Eye (tissue), 1 donor: Measurements from ENCODE around the gene PI4KA.
"Not testable (repeated sequence)": the region's sequence is repeated elsewhere in the genome, so short reads cannot be mapped to it uniquely, and the experiment has no call there.

Experiments
- DNase-seq: peaks from one replicate; pipeline ENCODE4 v3.0.0-alpha.2; 2015

Gene PI4KA

DNA sequence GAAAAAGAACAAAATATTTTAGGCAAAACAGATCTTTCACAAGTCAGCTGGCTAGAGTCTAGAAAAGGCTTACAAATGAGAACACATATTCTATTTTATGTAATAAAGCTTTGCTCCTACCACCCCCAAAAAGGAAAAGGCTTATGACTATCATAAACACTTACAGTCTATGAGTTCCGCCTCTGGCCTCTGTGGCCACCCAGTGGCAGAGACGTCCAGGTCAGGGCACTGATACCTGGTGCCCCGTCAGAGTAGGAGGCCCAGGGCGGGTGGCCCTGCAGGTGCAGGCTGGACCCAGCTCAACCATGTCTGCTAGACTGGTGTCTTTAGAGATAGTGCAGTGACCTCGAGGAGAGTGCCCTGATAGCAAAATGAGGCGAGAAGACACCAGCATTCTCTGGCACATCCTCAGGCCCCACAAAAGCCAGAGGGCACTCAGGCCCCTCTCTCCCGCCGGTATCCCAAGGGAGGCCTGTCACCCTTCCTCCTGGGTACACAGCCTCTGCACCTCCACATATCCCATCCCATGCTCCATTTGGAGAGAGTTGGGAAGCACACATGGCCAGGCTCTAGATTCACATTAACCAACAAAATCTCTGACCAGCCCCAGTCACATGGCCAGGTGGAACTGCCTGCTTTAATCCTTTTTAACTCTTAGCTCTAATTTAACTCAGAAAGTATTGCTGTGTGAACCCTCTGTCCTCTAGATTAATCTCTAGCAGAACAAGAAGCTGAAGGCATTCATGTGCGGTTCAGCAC lies 112.0 kb downstream of the PI4KA start:
- no peak for DNase-seq

DNA sequence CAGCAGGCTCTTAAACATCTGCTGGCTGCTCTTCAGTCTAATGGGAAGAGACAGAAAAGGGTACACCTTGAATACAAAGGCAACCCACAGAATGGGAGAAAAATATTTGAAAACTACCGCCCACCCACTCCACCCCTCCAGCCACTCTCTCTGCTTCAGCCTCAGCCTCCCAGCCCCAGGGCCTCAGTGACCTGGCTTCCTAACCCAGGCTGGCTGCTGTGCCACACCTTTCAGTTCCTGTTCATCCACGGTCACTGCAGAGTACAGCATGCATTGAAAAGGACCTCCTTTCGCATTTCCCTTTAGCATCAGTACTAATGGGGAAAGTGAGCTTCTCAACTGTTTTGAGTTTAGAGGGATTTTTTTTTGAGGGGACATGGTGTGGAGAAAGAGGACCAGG lies 113.5 kb downstream of the PI4KA start:
- no peak for DNase-seq

DNA sequence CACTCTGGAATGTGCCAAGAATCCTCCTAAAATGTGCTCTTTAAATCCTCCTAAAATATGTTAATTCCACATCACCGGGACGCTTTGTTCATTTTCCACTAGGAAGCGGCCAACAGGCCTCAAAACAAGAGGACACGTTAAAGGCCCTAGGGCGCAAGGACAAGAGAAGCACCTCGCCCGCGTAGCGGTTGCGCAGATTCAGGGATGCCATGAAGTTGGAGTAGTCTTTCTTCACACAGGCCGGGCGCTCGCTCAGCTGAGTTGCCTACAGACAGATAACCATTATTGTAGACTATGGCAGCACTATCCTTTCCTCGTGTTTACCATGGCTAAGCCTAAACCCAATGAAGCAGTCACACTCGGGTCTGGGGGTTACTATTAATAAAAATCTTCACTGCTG lies 114.2 kb downstream of the PI4KA start:
- no peak for DNase-seq

DNA sequence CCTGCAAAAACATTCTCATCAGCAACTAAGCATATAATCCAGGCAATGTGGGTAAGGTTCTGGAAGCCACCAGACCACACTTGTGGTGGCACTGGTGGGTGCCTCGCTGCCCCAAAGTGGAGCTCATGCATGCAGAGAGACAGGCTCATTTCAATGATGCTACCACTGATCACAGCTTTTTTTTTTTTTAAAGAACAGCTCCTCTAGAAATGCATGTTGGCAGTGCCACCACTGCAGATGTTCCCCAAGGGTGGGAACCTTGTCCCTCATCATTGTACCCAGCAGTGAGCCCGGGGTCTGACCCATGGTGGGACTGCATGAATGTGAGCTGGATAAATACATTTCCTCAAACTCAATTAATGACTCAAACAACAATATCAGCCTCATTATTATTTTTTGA lies 115.8 kb downstream of the PI4KA start:
- no peak for DNase-seq

DNA sequence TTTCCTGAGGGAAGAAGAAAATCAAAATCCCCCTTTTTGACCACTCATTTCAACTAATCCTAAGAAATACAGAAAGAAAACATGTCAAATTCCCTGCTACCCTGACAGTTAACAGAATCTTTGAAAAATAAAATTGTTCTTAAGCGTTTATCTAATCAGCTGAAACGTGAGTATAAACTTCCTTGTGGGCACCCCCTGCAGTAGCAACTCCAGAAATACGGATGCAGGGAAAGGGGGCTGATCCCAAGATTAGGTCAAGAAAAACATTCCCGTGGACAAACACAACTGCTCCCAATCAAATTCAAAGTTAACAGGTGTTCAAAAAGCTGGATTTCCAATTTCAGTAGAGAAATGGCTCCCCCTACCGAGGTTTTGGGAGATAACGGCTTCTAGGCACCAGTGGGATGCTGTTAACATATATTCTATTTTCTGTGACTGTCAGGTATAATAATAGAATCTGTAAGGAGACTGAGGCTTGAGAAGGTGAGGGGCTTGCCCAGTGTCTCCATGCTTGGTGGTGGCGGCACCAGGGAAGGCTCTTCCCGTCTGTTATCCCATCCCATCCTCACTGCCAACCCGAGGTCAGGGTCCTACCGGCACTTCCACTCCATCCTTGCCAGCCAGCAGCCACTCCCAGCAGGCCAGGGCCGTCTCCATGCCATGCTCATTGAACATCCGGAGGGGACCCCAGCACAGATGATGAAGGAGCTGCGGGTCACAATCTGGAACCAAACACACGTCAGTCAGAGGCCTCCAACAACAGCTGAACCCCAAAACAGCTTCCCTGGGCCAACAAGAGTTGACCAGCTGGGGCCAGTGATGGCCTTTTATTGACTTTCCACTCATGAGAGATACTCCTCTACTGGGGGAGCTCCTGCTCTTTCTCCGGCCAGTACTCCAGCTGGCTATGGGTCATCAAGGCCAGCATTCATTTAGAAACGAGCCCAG lies 116.7 kb downstream of the PI4KA start:
- DNase-seq: peak; percentile 62

DNA sequence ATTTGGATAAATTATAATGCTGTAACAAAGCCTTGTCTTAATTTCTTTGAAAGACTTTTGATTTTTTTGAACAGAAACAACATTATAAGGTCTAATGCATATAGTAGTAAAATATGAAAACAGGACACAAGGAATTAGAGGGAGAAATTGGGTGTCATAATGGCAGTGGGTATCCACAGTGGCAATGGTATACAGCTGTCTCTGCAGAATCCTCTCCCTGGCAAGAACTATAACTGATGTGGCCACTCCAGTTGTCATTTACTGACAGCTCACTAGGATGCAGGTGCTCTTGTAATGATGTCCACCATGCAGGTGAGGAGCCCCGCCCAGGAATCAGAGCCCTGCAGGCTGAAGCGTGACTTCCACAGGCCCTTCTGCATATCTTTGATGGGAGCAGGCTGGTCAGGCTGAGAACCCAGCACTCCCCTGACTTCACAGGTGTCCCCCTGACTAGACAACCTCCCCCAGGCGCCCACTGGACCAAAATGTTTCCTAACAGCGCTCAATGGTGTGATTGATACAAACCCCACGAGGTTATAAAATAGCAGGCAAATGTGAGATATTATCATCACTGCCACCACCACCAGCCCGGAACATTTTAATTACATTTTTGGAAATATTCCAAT lies 117.5 kb downstream of the PI4KA start:
- no peak for DNase-seq

DNA sequence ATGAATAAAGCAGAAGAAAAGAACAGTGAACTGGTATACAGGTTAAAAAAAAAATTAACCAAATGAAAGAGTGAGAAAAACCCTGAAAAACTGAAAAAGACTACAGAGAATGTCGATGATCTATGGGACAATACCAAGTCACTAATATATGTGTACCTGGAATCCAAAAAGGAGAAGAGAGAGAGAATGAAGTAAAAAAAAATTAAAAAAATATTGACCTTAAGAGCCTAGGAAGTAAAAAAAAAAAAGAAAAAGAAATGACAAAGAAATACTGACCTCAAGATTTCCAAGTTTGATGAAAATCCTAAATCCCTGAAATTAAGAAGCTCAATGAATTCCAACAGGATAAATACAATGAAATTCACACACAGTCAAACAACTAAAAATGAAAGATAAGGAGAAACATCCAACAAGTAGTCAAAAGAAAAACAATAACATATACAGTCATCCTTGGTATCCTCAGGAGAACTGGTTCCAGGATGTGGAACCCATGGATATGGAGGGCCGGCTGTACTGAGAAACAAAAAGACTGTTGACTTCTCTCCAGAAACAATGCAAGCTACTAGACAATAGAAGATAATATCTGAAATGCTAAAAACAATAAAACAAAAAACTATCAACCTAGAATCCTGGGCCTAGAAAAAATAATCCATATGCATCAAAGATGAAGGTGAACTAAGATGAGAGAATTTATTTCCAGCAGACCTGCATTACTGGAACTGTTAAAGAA lies 118.2 kb downstream of the PI4KA start:
- DNase-seq: no peak

DNA sequence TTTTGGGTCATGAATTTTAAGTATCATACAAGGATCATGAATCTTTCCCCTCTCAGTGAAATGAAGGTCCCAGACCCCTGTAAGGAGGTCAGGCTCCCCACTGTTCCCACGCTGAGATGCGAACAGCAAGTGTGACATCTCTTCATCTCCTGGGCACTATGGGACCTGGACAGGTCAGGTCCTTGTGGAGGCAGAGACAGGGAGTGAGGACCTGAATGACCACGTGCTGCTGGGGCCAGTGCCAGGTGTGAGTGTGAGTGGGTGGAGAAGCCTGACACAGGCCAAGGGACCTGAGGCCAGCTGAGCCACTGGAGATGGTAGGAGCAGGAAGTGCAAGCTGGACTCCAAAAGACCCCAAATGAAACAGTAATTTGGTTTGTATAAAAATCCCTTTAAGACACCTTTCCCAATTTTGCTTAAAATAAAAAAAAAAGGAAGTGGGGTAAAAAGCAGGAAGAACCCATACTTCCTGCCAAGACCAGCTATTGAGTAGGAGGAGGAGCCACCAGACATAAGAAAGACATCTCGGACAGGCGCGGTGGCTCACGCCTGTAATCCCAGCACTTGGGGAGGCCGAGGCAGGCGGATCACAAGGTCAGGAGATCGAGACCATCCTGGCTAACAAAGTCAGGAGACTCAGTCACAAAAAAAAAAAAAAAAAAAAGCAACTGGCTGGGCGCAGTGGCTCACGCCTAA lies 120.1 kb downstream of the PI4KA start:
- no peak for DNase-seq

DNA sequence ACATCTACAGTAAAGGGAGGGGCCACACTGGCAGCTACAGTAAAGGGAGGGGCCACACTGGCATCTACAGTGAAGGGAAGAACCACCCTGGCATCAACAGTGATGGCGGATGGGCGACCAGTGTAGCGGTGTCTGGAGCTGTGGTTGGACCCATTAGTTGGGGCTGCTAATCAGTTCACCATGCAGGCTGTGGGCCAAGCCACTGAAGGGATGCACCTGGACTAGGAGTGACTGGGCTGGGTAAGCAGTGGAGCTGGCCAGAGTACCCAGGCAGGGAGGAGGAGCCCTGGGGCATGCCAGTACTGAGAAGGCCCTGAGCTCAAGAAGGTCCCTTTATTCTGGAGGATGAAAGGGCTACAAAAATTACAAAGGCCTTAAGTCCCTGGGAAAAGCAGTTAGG lies 121.7 kb downstream of the PI4KA start:
- not testable (repeated sequence) for DNase-seq

DNA sequence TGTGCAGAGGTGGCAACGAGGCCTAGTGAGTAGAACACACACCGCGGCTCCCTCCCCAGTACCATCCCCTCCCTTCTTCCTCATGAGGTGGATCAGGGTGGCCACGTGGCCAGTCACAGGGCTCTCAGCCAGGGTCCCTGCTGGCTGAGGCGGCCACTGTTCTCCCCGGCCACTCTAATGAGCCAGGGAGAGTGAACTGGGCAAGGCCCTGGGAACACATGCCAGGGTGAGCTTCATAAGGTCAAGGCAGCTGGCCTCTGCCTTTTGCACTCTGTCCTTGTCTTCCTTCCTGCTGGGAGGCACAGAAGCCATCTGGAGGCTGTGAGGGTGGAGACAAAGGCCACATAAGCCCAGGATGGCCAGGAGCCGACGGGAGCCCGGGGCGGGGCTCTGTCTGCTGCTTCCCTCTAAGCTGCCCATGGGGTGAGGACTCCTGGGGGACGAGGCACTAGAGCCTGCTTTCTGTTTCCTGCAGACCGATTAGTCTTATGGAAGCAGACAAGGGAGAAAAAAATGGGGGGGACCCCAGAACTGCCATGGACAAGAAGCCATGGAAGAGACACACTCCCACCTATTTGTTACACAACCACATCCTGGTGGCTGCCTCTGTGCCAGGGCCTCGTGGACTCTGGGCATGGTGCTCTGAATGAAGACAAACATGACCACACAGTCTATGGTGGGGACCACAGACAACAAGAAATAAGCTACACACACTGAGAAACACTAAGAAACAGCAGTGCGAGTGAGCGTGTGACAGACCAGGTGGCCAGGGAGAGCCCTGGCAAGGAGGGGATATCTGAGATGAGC lies 123.1 kb downstream of the PI4KA start:
- DNase-seq: not testable (repeated sequence)

DNA sequence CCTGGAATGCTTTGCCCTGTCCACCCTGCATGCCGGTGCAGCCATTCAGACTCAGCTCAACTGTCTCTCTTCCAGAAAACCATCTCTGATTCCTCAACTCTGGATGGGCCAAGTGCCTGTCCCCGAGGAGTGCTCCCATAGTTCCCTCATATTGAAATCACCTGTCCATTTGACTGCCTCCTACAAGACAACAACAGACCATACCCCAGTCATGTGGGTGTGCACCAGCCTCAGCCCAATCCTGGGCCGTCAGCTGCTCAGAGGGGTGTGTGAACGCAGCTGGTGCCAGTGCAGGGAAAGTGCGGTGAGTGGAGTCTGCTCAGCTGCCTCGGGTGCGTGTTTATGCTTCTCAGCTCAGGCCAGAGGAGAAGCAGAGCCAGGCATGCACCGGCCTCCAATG lies 126.2 kb downstream of the PI4KA start:
- DNase-seq: not testable (repeated sequence)

DNA sequence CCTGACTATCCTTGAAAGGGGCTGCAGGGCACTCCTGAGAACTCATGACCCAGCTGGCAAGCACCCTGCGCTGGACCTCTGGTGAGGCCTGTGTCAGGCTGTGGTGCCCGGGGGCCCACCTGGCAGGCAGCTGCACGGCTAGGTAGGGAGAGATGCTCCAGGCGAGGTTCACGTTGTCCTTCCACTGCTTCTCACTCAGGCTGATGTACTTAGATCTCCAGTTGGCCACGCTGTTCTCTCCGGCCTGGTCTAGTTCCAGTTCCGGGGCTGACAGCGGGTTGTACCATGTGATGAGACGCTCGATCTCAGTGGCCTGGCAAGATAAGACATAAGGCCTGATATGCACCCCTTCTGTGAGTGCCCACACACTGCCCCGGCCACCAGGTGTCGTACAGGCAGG lies 129.4 kb downstream of the PI4KA start:
- no peak for DNase-seq

DNA sequence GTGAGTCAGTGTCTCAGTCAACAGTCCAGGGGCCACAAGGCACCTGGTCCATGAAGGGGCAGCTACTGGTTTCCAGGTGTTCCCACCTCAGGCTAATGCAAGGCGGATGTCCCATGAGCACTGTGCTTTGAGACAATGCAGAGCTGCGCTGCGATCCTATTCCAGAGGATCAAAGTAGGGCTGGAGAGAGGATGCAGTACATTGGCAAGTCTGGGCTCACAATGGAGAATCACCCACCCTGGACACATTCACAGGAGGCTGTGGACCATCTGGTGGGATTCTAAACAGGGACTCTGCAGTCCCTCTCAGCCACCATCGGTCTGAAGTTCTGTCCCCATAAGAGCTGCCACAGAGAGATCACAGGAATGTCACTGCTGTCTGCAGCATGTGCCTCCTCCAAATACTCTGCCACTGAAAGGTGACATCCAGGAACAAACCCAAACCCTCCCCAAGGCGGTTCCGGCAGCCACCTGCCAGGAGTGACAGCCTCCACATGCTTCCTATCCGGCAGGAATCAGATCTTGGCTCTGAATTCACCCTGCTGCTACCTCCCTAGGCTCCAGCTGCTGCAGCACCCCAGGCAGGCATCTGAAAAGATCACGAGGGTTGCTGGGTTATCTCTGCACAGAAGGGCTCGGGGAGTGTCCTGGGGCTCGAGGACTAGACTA lies 130.0 kb downstream of the PI4KA start:
- no peak for DNase-seq

DNA sequence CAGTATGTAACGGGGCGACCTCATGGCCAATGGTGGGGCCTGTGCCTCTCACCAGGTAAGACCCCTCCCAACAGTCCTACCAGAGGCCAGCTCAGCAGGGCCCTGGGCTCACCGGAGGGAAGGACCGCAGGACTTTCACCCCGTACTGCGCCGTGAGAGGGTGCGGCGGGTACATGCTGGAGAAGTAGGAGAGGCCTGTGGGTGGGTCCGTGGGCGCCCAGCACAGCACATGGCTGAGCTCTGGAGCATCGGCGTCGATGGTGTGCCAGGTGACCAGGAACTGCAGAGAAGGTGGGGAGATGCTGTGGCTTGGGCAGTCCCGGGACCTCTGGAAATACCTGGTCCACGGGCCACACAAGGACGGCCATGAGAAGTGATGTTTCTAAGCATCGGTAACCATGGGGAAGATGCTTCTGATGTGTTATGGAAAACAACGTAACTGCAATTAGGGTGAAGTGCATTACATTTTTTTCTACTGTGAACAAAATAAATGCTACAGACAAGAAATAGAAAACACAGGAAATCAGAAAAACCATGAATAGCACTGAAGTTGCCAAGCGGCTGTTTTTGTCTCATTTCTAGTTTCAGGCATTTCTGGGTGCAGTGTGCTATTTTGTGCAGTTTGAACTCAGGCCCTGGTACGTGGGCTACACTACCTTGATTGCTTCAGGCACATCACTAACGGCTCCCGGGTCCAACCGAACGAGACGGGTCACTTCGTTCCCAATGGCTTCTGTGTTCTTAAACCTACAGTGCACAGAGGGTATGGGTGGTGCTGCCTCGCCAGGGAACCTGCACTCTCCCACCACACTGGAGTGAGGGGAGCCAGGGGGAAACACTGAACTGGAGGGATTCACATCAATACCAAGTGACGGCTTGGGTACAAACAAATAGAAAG lies 131.2 kb downstream of the PI4KA start:
- no peak for DNase-seq

DNA sequence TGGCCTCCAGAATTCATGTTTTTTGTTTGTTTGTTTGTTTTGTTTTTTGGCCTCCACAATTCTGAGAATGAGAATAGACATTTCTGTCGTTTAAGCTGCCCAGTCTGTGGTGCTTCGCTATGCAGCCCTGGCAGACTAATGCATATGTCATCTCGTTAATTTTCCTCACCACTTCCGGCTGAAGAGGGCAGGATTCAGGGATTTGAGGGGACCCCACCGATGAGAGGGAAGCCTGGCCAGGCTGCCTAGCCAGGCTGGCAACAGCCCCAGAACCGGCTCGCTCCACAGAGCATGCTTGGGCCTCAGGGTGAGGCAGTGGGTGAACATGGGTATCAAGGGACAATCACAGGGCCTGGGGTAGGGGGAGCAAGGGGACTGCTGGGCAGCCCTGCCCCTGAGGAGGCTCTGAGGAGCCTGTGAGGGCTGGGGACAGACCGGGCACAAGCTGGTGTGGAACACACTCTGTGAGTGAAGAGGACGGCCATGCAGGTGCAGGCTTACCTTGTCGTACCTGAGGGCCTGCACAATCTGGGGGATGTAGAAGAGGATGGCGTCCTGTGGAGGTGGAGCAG lies 132.5 kb downstream of the PI4KA start:
- DNase-seq: no peak

DNA sequence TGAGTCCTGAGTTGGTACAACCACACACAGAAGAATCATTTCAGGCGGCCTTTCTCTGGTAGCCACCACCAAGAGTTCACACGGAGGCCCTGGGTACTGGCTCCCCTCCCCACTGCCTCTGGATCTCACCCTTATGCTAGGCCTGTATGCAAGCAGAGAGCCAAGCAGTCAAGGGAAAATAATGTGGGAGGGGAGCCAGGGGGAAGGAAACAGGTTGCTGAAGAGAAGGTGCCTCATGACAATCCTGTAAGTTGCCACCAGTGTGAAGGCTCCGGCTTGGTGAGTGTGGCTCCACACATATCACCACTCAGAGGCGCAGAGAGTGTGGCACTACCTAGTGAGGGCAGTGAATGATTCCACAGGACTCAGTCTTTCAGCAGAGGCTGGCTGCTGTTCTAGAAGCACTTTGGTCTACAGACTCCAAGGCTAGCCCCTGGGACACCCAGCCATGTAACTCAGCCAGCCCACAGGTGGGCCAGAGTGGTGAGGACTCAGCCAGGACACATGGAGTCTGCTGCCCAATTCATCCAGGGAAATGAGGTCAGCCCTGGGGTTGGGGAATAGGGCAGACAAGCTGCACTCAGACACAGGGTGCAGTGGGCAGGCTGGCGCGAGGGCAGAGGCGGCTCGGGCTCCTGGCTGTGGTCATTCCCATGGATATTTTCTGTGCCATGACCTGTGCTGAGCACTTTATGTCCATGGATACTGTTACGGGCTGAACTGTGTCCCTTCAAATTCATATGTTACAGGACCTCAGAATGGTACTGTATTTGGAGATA lies 133.7 kb downstream of the PI4KA start:
- DNase-seq: no peak

DNA sequence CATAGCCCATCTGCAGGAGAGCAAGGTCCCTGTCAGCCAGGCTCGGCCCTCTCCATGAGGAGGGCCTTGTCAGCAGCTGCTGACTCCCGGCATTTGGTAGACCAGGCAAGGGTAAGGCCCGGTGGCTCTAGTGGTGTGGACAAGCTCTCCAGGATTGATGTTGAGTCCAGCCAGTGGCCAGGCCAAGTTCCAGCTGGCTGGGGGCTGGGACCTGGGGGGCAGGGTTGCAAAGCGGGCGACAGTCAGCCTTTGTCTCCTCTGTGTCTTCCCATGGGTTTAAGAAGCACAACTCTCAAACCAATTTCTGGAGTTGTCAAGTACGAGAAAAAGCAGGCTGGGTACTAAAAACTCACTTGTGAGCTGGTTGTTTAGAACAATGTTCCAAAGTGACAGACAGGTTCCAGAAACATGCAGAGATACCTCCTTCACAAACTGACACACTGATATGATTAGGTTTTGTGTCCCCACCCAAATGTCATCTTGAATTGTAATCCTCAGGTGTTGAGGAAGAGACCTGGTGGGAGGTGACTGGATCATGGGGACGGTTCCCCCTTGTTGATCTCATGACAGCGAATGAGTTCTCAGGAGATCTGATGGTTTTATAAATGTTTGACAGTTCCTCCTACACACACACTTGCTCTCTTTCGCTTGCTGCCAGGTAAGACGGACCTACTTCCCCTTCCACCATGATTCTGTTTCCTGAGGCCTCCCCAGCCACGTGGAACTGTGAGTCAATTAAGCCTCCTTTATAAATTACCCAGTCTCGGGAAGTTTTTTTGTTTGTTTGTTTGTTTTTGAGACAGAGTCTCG lies 137.0 kb downstream of the PI4KA start:
- DNase-seq: no peak
